DND-41 (cell line): Measurements from ENCODE around the gene TUFT1.
A peak's percentile ranks its signal among the peaks of the same experiment; 100 is the strongest.

Experiments used
- ATAC-seq: fragments of 200-7000 bp; cut with Tn5 transposase; 3 replicates; pipeline ENCODE4 v1.9.1; 2021; ENCODE audit warnings: low read depth; ENCODE audit not compliant: insufficient read depth
- DNase-seq: peaks from one replicate; pipeline ENCODE4 v3.0.0-alpha.2; 2020
- H2AFZ ChIP-seq: 2 replicates; pipeline ENCODE4 v1.6.0; 2012; ENCODE audit warnings: low read depth, low read length
- H3K27ac ChIP-seq: 2 replicates; pipeline ENCODE4 v1.5.1; 2012; ENCODE audit warnings: low read length, inconsistent platforms
- H3K27me3 ChIP-seq: fragments of 200-600 bp; sonication (generic); 2 replicates; pipeline ENCODE4 v1.6.0; 2012; ENCODE audit warnings: low read length, mild to moderate bottlenecking, inconsistent platforms; ENCODE audit not compliant: insufficient read depth, poor library complexity
- H3K36me3 ChIP-seq: 2 replicates; pipeline ENCODE4 v1.5.1; 2012; ENCODE audit warnings: low read length, inconsistent platforms; ENCODE audit not compliant: insufficient read depth
- H3K4me1 ChIP-seq: 2 replicates; pipeline ENCODE4 v1.5.1; 2012; ENCODE audit warnings: mild to moderate bottlenecking, low read length; ENCODE audit not compliant: insufficient read depth
- H3K4me2 ChIP-seq: 2 replicates; pipeline ENCODE4 v1.6.0; 2012; ENCODE audit warnings: mild to moderate bottlenecking, moderate library complexity, low read length, inconsistent platforms; ENCODE audit not compliant: insufficient read depth
- H3K4me3 ChIP-seq, 2 experiments: fragments of 200-600 bp in 1 of 2; shearing (Covaris generic) in 1 of 2; 2 replicates each; pipeline ENCODE4 v1.5.1; 2012 to 2016; ENCODE audit warnings: inconsistent platforms in 2 of 2, low read length in 2 of 2, mild to moderate bottlenecking in 2 of 2, low read depth in 1 of 2, moderate library complexity in 1 of 2
- H3K79me2 ChIP-seq: 2 replicates; pipeline ENCODE4 v1.6.0; 2012; ENCODE audit warnings: low read length, inconsistent platforms; ENCODE audit not compliant: insufficient read depth
- H3K9ac ChIP-seq: 2 replicates; pipeline ENCODE4 v1.6.0; 2012; ENCODE audit warnings: low read depth, mild to moderate bottlenecking, inconsistent platforms, low read length, moderate library complexity
- H3K9me3 ChIP-seq: 2 replicates; pipeline ENCODE4 v1.5.1; 2012; ENCODE audit warnings: low read length, moderate library complexity, mild to moderate bottlenecking, inconsistent platforms; ENCODE audit not compliant: insufficient read depth, severe bottlenecking
- H4K20me1 ChIP-seq: 2 replicates; pipeline ENCODE4 v1.6.0; 2012; ENCODE audit warnings: low read length; ENCODE audit not compliant: insufficient read depth
- CTCF ChIP-seq: IDR thresholded peaks from 2 replicates; pipeline ENCODE4 v1.5.1; 2012; ENCODE audit warnings: borderline replicate concordance, low read length, moderate library complexity, mild to moderate bottlenecking; ENCODE audit not compliant: poor library complexity, severe bottlenecking; ENCODE audit errors: extremely low read depth
- EZH2 ChIP-seq: IDR thresholded peaks from 3 replicates; pipeline ENCODE4 v1.6.1; 2012; ENCODE audit warnings: borderline replicate concordance, low read depth, mild to moderate bottlenecking, moderate library complexity, low read length, inconsistent platforms; ENCODE audit not compliant: severe bottlenecking

TUFT1 gene

GRCh38 chr1:151534662-151535278 lies 5.3 kb upstream of the TUFT1 start:
- DNase-seq: peak; percentile 68
- TF ChIP-seq CTCF (peak; percentile 93), EZH2 (no peak)
- Histone ChIP-seq H3K9me3 (no peaks in the 10 kb centered on the region), H4K20me1 (no peaks in the 10 kb centered on the region), H3K36me3 (no peaks in the 10 kb centered on the region), H3K4me1 (no peaks in the 10 kb centered on the region), H3K27me3 (no peaks in the 10 kb centered on the region), H3K79me2 (no peaks in the 10 kb centered on the region), H3K27ac (no peak overlapping the region), H2AFZ (no peak overlapping the region), H3K4me2 (no peak overlapping the region), H3K4me3 (no peak overlapping the region), H3K9ac (no peak overlapping the region)
- peak; percentile 92 for ATAC-seq

- Histone ChIP-seq H3K4me1 (no peaks in the 10 kb centered on the region), H3K27ac (no peak overlapping the region), H3K4me3 (no peak overlapping the region), H3K36me3 (no peaks in the 10 kb centered on the region), H2AFZ (no peak overlapping the region), H3K79me2 (no peaks in the 10 kb centered on the region), H3K4me2 (no peak overlapping the region), H3K9ac (no peak overlapping the region), H3K27me3 (no peaks in the 10 kb centered on the region), H4K20me1 (no peaks in the 10 kb centered on the region), H3K9me3 (no peaks in the 10 kb centered on the region)
- no peak for ATAC-seq
- DNase-seq: no peak
- no peak for TF ChIP-seq EZH2
- TF ChIP-seq CTCF: no peak
These were observed 4.5 kb upstream of the TUFT1 start for GRCh38 chr1:151535326-151536271.

GRCh38 chr1:151536499-151536898 lies 3.6 kb upstream of the TUFT1 start:
- ATAC-seq (no peak), DNase-seq (no peak)
- Histone ChIP-seq H3K36me3 (no peaks in the 10 kb centered on the region), H3K9ac (no peak overlapping the region), H3K27me3 (no peaks in the 10 kb centered on the region), H2AFZ (no peak overlapping the region), H4K20me1 (no peaks in the 10 kb centered on the region), H3K9me3 (no peaks in the 10 kb centered on the region), H3K4me3 (no peak overlapping the region), H3K27ac (no peak overlapping the region), H3K4me2 (no peak overlapping the region), H3K4me1 (no peaks in the 10 kb centered on the region), H3K79me2 (no peaks in the 10 kb centered on the region)
- TF ChIP-seq CTCF (no peak), EZH2 (no peak)
